Raji (cell line): Measurements from ENCODE around the gene GLT1D1.

Experiments
- POLR2A ChIP-seq: IDR thresholded peaks from 2 replicates; pipeline ENCODE4 v1.6.1; 2011; ENCODE audit warnings: low read depth, low read length, control low read depth; ENCODE audit not compliant: insufficient read depth

GLT1D1 gene

DNA sequence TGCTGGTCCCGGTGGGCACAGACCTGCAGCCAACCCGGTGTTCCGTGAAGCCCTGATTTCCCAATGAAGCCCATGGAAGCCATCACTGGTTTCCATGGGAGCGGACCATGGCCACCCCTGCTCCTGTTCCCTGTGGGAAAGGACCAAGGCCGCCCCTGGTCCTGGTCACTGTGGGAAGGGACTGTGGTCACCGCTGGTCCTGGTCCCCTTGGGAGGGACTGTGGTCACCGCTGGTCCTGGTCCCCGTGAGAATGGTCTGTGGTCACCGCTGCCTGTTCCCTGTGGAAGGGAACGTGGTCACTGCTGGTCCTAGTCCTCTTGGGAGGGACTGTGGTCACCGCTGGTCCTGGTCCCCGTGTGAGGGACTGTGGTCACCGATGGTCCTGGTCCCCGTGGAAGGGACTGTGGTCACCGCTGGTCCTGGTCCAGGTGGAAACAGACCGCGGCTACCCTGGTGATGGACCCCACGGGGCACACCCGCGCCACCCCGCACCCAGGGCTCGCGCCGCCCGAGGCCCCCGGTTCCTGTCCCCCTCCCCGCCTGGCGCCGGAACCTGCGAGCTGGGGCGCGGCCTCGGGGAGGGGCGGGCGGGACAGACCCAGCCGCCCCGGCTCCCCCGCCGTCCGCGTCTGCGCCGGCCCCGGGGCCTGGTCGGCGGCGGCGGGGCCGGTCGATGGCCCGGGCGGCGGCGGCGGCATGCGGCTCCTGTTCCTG, at the start of gene GLT1D1:
GLT1D1 (plus strand) TSS at position 594 of the 715 bp plus-strand sequence; CDS start at position 698, 104 bp downstream.
- no peak for TF ChIP-seq POLR2A

DNA sequence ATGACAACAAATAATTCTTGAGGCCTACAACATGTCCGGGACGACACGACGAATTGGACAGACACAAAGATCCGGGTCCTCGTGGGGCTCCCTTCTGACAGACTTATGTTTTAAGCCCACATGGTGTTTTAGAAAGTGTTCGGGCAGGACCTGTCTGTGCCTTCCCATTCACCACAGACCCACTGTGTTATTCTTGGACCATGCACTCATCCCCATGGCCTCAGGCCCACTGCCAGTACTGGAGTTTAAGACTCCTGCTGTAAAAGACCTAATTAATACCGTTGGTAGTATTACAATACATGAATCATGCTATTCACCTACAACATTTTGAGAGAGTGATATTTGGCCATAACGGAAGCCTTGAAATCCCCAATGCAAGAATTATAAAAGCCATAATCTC, 49.5 kb upstream of the GLT1D1 start:
- TF ChIP-seq POLR2A, result no peak

- TF ChIP-seq POLR2A, result no peak
Measured at GRCh38 chr12:128804762-128805161, 48.5 kb upstream of the GLT1D1 start.

GRCh38 chr12:128806573-128806972, 46.7 kb upstream of the GLT1D1 start:
- no peak for TF ChIP-seq POLR2A

DNA sequence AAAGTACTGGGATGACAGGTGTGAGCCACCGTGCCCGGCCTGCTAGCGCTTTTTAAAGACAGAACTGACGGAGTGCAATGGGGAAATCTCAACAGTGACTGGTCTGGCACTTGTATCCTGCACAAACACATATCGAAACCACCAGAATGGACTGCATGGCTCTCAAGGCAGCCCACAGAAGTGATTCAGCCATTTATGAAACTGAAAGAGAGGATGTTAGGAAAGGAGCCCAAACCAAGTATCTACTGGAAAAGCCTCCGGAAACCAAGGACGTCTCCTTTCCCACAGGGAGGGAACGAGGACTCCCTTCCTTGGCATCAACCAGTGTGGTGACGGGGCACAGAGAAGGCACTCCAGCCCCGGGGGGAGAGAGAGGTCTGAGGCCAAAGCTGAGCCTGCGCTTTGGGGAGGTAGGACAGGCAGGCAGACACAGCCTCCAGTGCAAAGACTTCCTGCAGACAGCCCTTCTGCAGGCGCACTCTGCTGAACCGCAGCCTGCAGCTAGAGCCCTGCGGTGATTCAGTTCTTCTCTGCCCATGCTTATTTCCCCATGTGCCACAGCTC, 46.0 kb upstream of the GLT1D1 start:
- no peak for TF ChIP-seq POLR2A

GRCh38 chr12:128808651-128809050, 44.6 kb upstream of the GLT1D1 start:
- TF ChIP-seq POLR2A, result no peak

DNA sequence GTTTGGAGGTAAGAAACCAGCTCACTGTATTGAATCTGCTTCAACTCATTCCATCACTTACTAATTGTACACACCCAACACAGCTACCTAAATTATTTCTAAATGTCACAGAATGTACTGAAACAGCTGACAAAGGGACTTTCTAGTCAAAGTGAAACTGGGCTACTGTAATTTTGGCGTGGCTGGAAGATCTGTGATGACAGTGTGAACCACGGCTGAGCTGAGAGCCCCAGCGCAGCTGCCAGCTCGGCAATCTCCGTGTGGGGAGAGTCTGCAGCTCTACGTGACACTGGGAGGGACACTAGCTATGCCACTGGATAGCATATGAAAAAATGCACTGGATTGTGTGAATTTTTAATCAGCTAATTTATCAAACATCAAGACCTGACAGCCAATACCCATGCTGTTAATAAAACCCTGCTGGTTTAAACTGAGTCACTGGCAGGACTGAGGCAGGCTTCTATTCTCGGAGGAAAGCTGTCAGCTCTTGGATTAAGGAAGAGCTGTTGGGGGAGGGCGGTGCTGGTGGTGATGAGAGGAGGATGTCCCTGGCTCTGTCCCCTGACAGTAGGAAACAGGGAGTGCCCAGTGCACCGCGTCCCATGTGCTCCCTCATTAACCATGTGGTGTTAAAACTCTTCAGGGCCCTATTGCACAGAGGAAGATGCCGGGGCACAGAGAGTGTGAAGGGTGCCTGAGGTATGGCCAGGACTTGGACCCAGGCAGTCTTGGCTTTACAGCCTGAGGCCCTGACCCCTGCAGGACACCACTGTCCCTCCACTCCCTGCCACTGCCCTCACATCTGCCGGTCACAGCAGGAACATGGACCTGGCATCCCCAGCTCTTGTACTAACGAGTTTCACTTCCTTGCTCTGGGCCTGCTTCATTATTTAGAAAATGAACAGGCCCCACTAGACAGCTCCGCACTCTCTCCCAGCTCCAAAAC, 42.8 kb upstream of the GLT1D1 start:
- no peak for TF ChIP-seq POLR2A

- TF ChIP-seq POLR2A, result no peak
Measured at GRCh38 chr12:128811806-128812205, 41.5 kb upstream of the GLT1D1 start.

DNA sequence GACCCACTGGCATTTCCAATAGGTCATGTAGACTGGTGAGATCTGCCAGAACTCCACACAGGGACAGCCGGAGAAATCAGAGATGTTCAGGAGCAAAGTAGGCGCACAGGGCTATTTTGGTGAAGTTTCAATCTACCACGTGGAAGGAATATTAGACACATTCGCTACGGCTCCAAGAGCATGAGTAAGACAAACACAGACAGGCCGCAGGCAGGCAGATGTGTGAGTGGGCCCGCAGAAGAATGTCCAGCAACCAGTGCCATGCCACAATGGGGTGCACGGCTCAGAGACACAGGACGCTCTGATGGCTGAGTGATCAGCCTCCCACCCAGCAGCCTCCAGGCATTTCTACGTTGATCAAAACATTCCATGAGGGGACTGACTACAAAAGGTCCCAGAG, 39.9 kb upstream of the GLT1D1 start:
- no peak for TF ChIP-seq POLR2A

DNA sequence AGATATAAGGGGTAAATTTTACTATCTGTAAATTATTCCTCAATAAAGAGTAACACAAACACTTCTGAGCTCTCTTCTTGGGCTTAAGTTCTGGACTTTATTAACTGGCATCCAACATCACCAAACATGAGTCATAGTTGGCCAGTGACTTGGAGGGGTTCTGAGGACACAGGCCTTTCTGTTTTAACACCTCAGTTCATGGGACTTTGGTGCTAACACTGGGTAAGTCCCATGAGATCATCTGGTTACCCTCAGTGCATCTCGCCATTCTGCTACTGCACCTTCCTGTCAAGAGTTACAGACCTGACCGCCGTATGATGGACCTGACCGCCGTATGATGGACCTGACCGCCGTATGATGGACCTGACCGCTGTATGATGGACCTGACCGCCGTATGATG, 39.4 kb upstream of the GLT1D1 start:
- TF ChIP-seq POLR2A, result no peak

GRCh38 chr12:128814411-128815261, 38.6 kb upstream of the GLT1D1 start:
- TF ChIP-seq POLR2A, result no peak

DNA sequence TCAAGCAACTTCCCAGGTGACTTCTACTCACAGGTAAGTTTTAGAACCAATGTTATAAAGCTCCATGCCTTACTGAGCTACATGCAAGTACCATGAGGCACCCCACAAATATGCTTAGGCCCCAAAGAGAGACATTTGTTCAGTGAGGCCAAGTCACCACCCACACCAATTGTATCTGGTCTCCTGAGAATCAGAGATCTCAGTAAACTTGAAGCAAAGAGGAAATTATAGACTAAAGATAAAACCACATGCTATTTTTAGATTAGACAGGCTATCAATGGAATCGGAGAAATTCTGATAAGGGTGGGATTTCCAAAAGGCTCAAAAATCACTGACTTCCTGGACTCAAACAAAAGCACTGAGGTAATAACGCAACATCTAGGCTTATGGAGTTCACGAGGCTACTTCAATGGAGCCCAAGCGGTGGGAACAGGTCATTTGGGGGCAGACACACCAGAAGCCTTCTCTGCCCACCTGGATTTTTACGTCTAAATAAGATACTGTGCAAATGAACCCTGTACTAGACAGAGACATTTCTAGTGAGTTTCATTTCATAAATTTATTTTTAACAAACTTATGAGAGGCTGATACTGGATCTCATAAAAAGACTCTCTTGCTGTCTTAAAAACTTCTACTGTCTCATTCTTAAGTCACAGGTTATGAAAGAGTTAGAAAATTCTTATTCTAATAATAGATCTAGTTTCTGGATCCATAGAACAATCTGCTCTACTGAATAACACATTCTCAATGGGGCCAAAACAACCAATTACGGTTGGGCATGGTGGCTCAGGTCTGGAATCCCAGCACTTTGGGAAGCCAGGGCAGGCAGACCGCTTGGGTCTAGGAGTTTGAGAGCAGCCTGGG, 37.3 kb upstream of the GLT1D1 start:
- TF ChIP-seq POLR2A, result no peak

DNA sequence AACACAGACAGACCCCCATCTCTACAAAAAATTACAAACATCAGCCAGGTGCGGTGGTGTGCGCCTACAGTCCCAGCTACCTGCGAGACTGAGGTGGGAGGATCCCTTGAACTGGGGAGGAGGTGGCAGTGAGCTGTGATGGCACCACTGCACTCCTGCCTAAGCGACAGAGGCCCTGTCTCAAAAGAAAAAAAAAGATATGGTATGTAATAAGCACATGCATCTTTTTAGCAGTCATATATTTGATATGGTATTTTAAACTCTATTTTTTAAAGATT, 36.7 kb upstream of the GLT1D1 start:
- TF ChIP-seq POLR2A, result no peak
